OCI-LY7 (cell line): ENCODE measurements around the gene FTO.

Experiments
- CTCF ChIP-seq: fragments of 200-600 bp; sonication (generic); conservative IDR thresholded peaks from 2 replicates; pipeline ENCODE4 v1.5.1; 2014; ENCODE audit warnings: mild to moderate bottlenecking, antibody characterized with exemption, low read length, moderate library complexity, mixed read lengths
- EZH2phosphoT487 ChIP-seq: fragments of 200-600 bp; sonication (generic); IDR thresholded peaks from 2 replicates; pipeline ENCODE4 v1.6.1; 2018; ENCODE audit warnings: low read depth, borderline replicate concordance, mild to moderate bottlenecking, mixed run types, antibody characterized with exemption, low read length, moderate library complexity, mixed read lengths

GRCh38 chr16:53849585-53849984 lies 145.6 kb downstream of the FTO start:
- no peak for TF ChIP-seq CTCF
- no peak for TF ChIP-seq EZH2phosphoT487
